HG03280 (cell line): ENCODE results near the gene ZNF705A.
"Not testable (repeated sequence)": the region's sequence is repeated elsewhere in the genome, so short reads cannot be mapped to it uniquely, and the experiment has no call there.

Experiments used
- ATAC-seq: cut with Tn5 transposase; IDR thresholded peaks from one replicate; pipeline ENCODE4 v1.9.1; 2021; ENCODE audit warnings: mild to moderate bottlenecking, moderate library complexity; ENCODE audit not compliant: unreplicated experiment

ZNF705A gene

DNA sequence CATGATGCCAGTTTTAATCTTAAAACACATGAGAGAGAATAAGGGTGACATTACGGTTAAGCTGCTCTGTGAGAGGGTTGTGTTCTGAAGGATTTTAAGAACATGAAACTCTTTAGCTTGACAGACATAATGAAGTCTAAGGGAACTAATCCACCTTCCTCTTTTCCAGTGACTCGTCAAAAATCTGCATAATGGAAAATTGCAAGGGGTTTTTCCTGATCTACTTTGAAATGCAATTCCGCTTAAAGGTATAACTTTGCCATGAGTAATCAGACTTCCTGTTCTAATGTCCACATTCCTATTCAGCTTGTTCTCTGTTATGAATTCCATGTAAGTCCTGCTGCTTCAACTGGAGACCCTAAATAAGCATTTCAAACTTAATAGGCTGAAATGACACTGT is at the start of gene ZNF705A:
TSS of gene ZNF705A (plus strand) at position 171 of the 400 bp plus-strand sequence. CDS start 15,611 bp downstream, outside the sequence.
- ATAC-seq = no peak

DNA sequence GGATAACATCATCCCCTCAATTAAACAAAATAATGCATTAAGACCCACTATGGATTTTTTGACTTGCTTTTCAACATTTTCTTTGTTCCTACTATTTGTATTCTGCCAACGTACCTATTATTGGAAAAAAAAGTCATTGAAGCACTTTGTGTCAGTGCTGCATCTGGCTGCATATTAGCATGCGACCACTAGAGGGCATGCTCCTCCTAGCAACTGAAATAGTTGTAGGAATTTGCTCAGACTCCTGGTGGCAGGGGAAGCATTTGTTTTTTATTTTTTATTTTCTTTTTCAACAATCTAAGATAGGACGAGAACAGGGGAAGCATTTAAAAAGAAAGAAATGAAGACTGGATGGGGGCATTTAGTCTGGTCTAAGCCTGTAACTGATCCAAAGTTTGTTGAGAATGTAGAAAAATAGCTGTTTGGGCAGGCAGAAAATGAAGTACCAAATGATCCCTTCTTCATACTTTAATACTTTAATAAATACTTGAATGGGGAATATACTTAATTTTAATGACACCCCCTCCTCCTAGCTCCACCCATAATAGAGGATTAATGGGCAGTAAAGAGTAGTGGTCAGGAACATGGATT is 47.9 kb upstream of the ZNF705A start:
- ATAC-seq = no peak

- ATAC-seq = not testable (repeated sequence)
Measured at GRCh38 chr12:8113117-8113516, 43.7 kb upstream of the ZNF705A start.

DNA sequence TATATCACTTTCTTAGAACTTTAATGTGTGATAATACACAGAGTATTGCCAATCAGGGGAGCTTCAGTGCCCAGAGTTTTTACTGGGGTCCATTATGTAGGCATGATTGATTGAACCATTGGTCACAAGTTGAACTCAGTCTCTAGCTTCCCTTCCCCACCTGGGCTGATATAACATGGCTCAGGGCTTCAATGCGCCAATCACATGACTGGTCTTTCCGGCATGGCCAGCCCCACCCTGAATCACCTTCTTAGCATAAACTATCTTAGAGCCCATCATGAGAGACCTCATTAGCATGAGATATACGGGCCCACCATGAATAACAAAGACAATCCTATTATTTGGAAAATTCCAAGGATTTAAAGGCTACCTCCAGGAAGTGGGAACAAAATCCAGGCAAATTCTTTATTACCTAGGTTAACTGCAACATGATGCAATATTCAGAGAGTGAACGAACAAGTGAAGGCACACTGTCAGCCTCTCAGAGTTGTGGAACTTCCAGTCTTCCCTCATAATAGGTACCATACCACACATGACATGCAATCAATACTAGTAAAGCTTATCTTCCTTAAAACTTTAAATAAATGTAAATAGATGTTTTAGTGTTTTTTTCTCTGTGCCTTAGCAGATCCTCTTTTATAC is 36.6 kb upstream of the ZNF705A start:
- no peak for ATAC-seq

GRCh38 chr12:8123124-8123912 is 33.5 kb upstream of the ZNF705A start, which contains the start of gene CLEC4A:
TSS of gene CLEC4A (plus strand) at chr12:8123617. CDS start at chr12:8123879, 262 bp downstream.
- no peak for ATAC-seq

GRCh38 chr12:8127138-8127537 is 29.7 kb upstream of the ZNF705A start:
- ATAC-seq = no peak

GRCh38 chr12:8133636-8134397 is 23.0 kb upstream of the ZNF705A start:
- not testable (repeated sequence) for ATAC-seq

DNA sequence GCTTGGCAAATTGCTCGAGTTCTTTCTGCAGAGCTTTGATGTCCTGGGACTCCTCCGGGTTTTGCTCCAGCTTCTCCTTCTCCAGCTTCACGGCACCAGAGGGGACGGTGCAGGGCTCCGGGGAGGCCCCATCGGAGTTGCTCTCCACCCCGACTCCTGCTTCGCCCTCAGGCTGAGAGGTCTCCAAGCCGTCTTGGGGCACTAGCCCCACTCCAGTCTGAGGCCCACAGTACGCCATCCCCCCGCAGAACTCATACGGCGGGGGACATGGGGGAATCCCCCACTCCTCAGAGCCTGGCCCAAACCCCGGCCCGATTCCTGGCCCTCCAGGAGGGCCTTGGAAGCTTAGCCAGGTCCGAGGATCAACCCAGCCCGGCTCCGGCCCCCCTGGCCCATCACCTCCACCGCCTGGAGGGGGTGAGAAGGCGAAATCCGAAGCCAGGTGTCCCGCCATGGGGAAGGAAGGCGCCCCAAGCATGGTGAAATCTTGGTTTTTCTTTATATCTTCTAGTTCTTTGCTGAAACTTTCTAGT is 22.4 kb upstream of the ZNF705A start:
- not testable (repeated sequence) for ATAC-seq

- ATAC-seq = not testable (repeated sequence)
Measured at GRCh38 chr12:8141647-8142046, 15.2 kb upstream of the ZNF705A start.

DNA sequence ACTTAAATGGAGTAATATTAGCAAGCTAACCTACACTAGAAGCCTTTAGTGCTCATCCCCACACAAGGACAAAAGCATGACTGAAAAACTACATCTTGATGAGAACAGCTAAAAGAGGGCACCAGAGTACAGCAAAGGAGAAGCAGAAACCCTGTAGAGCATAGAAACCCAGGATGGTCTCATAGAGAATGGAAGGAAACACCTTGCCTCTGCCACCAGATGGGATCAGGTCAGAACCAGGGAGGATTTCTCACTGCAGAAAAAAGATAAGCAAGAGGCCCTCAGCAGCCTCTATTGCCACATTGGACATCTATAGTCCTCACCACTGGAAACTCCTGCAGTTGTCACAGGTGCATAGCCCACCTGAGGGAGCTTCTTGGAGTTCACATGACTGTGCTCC is 13.6 kb upstream of the ZNF705A start:
- ATAC-seq = no peak

DNA sequence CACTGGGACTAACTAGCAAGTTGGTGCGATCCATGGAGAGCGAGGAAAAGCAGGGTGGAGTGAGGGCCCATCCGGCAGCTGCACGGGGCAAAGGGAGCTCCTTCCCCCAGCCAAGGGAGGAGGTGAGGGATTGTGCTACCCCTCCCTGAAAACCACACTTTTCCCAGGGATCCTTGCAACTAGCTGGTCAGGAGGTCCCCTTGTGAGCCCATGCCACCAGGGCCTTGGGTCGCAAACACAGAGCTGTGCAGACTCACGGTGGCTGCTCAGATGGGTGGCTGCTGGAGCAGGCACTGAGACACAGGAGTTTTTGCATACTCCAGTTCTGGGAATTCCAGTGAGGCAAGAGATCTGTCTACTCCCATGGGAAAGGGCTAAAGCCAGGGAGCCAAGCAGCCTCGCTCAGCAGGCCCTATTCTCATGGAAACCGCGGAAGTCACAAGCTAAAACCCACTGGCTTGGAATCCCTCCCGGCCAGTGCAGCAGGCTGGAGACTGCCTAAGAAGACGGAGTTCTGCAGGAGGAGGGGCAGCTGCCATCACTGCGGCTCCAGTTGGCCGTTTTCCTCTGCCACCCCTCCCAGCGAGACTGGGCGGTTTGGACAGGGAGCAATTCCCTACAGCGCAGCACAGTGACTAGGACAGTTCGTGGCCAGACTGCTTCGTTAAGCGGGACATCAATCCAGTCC is 10.9 kb upstream of the ZNF705A start:
- no peak for ATAC-seq

DNA sequence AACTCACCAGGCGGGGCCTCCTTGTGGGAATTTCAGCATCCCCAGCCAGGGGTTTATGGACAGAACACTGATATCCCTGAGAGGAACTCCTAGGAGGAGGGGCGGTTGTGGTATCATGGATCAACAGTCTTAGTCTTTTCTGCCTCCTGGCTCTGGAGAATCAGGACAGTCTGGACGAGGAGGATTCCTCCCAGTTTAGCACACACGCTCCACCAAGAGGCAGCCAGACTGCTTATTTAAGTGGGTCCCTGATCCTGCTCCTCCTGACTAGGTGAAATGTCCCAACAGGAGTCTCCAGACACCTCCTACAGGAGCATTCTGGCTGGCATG is 10.4 kb upstream of the ZNF705A start:
- ATAC-seq = no peak

DNA sequence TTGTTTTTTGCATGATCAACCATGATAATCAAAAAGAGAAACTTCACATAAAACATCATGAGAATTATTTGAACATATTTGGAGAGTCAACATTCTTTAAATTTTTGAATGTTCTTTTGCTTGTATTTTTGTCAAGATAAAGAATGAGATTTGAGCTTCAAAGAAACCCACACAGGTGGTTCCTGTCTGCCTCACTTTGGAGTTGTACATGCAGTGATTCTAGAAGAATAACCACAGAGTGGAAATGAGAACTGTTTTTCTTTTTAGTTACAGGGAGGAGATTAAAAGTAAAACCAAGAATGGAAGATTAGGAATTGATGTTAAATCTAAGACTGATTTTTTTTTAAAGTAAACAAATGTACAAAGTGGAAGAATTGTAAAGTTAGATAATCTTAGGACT is 2.3 kb upstream of the ZNF705A start:
- no peak for ATAC-seq

- no peak for ATAC-seq
Measured at GRCh38 chr12:8156416-8156815, 399 bp upstream of the ZNF705A start.

DNA sequence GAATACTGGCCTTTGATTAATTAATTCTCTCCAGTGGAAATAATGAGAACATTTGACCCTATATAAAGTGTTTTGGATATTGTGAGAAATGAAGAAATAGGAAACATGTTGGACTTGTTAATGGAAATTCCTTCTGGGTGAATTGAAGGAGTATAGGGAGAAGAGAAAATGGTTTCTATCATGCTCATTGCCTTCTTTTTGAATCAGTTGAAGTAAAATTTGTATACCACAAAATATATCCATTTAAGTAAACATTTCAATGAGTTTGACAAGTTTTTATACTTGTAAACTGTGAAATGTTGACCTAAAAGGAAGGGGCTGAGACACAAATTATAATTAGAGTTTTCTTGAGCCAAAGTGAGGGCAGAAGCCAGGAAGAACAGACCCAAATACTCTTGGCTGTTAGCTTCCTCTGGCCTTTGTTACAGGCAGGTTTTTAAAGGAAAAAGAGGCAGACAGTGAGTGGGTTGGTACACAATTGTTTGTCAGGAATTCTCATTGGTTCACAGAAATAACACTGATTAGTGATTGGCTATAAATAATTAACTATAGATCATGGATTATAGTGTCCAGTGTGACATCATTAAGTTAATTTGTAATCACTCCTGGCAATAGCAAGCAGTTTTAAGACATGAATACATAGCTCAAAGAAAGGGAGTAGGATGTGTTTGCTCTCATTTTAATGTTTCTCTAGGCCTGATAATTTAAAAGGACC is 826 bp downstream of the ZNF705A start:
- ATAC-seq = no peak

GRCh38 chr12:8172911-8173310 is 16.1 kb downstream of the ZNF705A start:
- ATAC-seq = not testable (repeated sequence)

- ATAC-seq = not testable (repeated sequence)
Measured at GRCh38 chr12:8179989-8180585, 23.3 kb downstream of the ZNF705A start.

DNA sequence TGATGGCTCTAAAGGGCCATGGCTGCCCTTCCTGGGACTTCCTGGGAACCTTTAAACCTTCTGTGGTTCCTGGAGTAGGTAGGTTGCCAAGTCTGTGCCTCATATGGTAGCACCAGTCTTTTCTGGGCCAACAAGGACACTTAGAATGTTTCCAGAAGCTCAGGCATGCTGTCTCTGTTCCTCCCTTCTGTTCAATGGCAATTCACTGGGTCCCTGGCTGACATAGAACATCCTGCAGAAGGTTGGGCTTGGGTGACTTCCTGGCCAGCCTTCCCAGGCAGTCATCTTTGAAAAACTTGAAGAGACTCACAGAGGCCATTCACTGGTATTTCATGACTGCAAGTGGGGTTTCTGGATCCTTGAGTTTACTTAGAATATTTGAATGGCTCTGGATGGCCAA is 24.5 kb downstream of the ZNF705A start:
- not testable (repeated sequence) for ATAC-seq

DNA sequence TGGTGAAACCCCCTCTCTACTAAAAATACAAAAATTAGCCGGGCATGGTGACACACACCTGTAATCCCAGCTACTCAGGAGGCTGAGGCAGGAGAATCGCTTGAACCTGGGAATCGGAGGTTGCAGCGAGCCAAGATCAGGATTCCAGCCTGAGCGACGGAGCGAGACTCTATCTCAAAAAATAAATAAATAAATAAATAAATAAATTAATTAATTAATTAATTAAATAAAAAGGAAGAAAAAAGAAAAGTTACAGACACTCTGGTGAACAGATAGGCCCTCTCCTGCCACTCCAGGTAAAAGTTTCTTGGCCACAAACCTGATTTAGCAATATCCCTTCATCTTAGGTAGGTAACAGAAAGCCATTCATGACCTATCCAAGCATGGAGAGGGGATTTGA is 26.1 kb downstream of the ZNF705A start:
- not testable (repeated sequence) for ATAC-seq
